Uterus (tissue), 2 donors: ENCODE measurements around the gene IRF2BP2.

Experiments used
- CTCF ChIP-seq, 4 experiments: fragments of 200-600 bp in 2 of 4; fragments of 450-650 bp in 2 of 4; sonication (generic) in 2 of 4; IDR thresholded peaks; one replicate each; pipeline ENCODE4 v1.5.1; 2016 to 2019; ENCODE audit warnings: antibody characterized with exemption in 4 of 4, mild to moderate bottlenecking in 2 of 4, moderate library complexity in 1 of 4
- POLR2A ChIP-seq, 2 donors: fragments of 450-650 bp; IDR thresholded peaks; one replicate each; pipeline ENCODE4 v1.6.1; 2016; ENCODE audit warnings: antibody characterized with exemption in 2 of 2, mild to moderate bottlenecking in 1 of 2, moderate library complexity in 1 of 2

GRCh38 chr1:234645474-234645953, 35.5 kb upstream of the IRF2BP2 start:
- TF ChIP-seq CTCF (IDR thresholded peaks at IDR 0.05) (no peak), POLR2A (IDR thresholded peaks at IDR 0.05) (no peak)
